Astrocyte of the spinal cord (primary cell): Measurements from ENCODE around the gene LDAH.

ENCODE experiments used
- DNase-seq: peaks from one replicate; pipeline ENCODE4 v3.0.0; 2011; ENCODE audit warnings: low read depth, low spot score
- H3K4me3 ChIP-seq: 2 replicates; pipeline ENCODE4 v1.5.1; 2011; ENCODE audit warnings: low read depth, mild to moderate bottlenecking, low read length, moderate library complexity
- in situ Hi-C: cut with HindIII; loops from 2 replicates; pipeline ENCODE4 v1.10.0; 2017; ENCODE audit warnings: low sequenced_read_pairs
- TF ChIP-seq, protein P1 (sequence below): IDR thresholded peaks from 2 replicates; pipeline ENCODE4 v1.5.1; 2012; ENCODE audit warnings: low read depth, mild to moderate bottlenecking, low read length, inconsistent platforms

Gene LDAH

DNA sequence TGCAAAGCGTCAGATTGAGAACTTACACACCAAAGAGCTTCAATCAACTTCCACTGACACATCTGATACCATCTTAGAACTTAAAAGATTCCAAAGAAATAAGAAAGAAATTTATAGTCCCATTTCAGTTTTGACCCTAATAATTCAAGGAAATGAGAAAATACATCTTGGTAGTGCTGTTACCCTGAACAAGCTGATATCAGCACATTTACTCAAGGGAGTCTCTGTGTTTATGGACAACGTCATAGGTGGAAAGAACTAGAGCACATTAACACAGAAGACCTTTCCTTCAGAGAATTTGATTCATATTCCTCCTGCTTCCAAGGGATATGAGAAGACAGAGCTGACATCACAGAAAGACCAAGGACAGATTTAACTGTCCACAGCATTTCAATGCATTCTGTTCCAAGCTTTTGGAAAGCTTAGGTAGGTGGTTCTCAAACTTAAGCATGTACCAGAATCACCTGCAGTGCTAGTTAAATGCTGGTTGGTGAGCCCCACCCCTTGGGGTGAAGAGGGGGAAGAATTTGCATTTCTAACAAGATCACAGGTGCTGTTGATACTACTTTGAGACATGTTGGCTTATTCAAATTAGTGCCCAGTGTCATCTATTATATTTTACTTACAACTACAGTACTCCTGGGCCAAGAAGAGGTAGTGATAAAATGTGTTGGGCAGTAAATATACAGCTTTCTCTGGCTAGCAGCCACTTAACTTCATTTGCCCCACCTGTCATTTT lies 59.8 kb downstream of the LDAH start:
- in situ Hi-C loops: no loop called here
- TF ChIP-seq, protein P1, sequence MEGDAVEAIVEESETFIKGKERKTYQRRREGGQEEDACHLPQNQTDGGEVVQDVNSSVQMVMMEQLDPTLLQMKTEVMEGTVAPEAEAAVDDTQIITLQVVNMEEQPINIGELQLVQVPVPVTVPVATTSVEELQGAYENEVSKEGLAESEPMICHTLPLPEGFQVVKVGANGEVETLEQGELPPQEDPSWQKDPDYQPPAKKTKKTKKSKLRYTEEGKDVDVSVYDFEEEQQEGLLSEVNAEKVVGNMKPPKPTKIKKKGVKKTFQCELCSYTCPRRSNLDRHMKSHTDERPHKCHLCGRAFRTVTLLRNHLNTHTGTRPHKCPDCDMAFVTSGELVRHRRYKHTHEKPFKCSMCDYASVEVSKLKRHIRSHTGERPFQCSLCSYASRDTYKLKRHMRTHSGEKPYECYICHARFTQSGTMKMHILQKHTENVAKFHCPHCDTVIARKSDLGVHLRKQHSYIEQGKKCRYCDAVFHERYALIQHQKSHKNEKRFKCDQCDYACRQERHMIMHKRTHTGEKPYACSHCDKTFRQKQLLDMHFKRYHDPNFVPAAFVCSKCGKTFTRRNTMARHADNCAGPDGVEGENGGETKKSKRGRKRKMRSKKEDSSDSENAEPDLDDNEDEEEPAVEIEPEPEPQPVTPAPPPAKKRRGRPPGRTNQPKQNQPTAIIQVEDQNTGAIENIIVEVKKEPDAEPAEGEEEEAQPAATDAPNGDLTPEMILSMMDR: no peak
- DNase-seq: no peak
- H3K4me3 ChIP-seq: no peak overlapping the region

DNA sequence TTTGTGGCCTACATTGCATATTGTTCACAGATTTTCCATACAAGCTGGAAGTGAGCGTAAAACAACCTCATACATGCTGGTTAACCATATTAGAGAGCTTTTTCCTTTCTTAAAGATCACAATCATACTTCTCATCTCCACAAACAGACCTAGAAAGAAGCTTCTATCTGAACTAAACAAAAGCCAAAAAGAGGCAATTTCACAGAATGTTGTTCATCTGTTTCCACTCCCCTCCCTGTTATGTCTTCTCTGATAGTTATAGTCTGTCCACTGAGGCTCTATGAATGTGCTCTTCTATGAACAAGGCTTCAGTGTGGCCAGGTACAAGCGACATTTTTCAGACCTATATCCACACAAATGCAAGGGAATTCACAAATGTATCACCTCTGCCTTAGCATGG lies 63.4 kb downstream of the LDAH start:
- H3K4me3 ChIP-seq: no peak overlapping the region
- in situ Hi-C loops: no loop called here
- TF ChIP-seq, protein P1: no peak
- DNase-seq: no peak

DNA sequence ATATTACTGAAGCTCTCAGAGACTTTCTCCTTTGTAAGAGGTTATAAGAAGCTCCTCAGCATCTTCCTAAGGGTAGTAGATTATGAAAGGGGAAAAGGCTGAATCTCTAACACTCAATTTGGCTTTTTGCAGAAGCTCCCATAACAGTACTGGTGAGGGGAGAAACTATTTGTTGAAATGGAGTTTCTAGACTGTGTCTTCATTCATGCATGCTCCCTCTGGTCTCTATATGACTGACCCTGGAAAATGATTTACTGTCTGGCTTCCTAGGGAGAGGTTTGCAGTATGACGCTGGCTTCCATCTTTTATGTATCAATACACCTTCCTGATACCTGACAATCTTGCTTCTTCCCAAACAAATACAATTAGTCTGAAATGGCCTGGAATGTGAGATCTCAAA lies 63.9 kb downstream of the LDAH start:
- in situ Hi-C loops: no loop called here
- H3K4me3 ChIP-seq: no peak overlapping the region
- TF ChIP-seq, protein P1: no peak
- DNase-seq: no peak

DNA sequence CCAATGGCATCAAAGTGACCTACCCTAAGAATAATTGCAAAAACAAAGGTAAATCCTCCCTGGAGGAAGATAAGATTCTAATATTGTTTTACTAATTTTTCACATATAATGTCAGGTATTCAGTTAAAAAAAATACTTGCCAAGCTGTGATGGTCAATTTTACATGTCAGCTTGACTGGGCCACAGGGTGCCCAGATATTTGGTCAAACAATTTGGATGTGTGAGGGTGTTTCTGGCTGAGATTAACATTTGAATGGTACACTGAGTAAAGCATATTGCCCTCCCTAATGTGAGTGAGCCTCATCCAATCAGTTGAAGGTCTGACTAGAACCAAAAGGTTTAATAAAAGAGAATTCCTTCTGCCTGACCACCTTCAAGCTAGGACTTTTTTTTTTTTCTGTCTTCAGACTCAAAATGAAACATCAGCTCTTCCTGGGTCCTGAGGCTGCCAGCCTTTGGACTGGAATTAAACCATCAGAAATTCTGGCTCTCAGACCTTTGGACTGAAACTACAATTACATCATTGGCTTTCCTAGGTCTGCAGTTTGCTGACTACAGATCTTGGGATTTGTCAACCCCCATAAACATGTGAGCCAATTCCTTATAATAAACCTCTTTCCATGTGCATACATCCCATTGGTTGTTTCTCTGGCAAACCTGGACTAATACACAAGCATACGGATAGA lies 65.4 kb downstream of the LDAH start:
- TF ChIP-seq, protein P1: no peak
- in situ Hi-C loops: no loop called here
- no peak for DNase-seq
- H3K4me3 ChIP-seq: no peak overlapping the region

DNA sequence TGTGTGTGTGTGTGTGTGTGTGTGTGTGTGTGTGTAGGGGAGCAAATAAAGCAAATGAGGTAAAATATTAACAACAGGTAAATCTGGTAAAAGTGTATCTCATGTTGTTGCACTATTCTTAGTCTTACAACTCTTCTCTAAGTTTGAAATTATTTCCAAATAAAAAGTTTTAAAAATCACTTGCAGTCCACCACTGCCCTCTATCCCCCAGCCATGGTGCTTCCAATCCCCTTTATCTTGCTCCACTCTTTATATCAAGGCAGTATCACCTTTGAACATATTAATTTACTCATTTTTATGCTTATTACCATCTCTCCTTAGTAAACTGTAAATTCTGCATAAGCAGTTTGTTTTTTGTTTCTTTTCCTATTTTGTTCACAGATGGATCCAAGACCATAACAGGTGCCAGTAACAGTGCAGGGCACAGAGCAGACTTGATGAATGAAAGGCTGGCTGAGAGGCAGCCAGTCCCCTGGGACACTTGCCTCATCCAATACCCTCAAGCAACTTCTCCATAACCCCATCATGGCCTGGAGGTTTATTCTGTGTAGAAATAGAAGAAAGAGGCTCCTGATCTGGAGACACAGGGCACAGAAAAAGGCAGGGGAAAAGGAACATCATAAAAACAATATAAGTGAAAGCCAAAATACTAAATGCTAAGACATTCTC lies 67.6 kb downstream of the LDAH start:
- H3K4me3 ChIP-seq: no peak overlapping the region
- in situ Hi-C loops: no loop called here
- TF ChIP-seq, protein P1: peak; percentile 39
- DNase-seq: no peak

DNA sequence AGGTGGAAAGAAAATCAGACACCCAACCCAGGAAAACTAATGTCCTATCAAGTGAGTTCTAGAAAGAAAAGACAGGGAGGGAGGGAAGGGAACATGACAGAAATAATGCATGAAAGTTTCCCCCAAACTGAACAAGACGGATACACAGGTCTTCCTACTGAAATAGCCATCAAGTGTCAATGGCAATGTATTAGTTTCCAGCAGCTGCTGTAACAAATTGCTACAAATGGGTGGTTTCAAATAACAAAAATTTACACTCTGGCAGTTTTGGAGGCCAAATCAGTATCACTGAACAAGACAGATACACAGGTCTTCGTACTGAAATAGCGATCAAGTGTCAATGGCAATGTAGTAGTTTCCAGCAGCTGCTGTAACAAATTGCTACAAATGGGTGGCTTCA lies 70.6 kb downstream of the LDAH start:
- in situ Hi-C loops: no loop called here
- no peak for DNase-seq
- H3K4me3 ChIP-seq: no peak overlapping the region
- TF ChIP-seq, protein P1: no peak
